KMS-11 (cell line): ENCODE results near the gene C10orf67.

ENCODE experiments used
- H2AFZ ChIP-seq: fragments of 200-600 bp; sonication (generic); 2 replicates; pipeline ENCODE4 v1.6.1; 2016; ENCODE audit warnings: antibody characterized with exemption, mixed run types, low read depth
- H3K27ac ChIP-seq: fragments of 200-600 bp; sonication (generic); 2 replicates; pipeline ENCODE4 v1.6.1; 2016; ENCODE audit warnings: mild to moderate bottlenecking, mixed run types
- H3K27me3 ChIP-seq: fragments of 200-600 bp; sonication (generic); 2 replicates; pipeline ENCODE4 v1.6.1; 2017; ENCODE audit warnings: mild to moderate bottlenecking, low read depth, mixed run types, moderate library complexity; ENCODE audit not compliant: insufficient read depth
- H3K36me3 ChIP-seq: fragments of 200-600 bp; sonication (generic); 2 replicates; pipeline ENCODE4 v1.6.1; 2017; ENCODE audit warnings: mild to moderate bottlenecking, mixed run types; ENCODE audit not compliant: insufficient read depth
- H3K4me1 ChIP-seq: fragments of 200-600 bp; sonication (generic); 2 replicates; pipeline ENCODE4 v1.6.1; 2016; ENCODE audit warnings: mild to moderate bottlenecking, low read depth, mixed run types; ENCODE audit not compliant: poor library complexity, severe bottlenecking
- H3K4me2 ChIP-seq: fragments of 200-600 bp; sonication (generic); 2 replicates; pipeline ENCODE4 v1.7.0; 2016; ENCODE audit warnings: mild to moderate bottlenecking, mixed run types
- H3K4me3 ChIP-seq: fragments of 200-600 bp; sonication (generic); IDR thresholded peaks from 2 replicates; pipeline ENCODE4 v1.6.1; 2017; ENCODE audit warnings: low read depth, low read length, mixed read lengths; ENCODE audit not compliant: insufficient read depth
- H3K79me2 ChIP-seq: fragments of 200-600 bp; sonication (generic); 2 replicates; pipeline ENCODE4 v1.6.1; 2016; ENCODE audit warnings: low read depth, mixed run types; ENCODE audit not compliant: insufficient read depth
- H3K9ac ChIP-seq: fragments of 200-600 bp; sonication (generic); 2 replicates; pipeline ENCODE4 v1.6.1; 2016; ENCODE audit warnings: mild to moderate bottlenecking, mixed run types
- H4K20me1 ChIP-seq: fragments of 200-600 bp; sonication (generic); 2 replicates; pipeline ENCODE4 v1.6.1; 2016; ENCODE audit warnings: mild to moderate bottlenecking, mixed run types; ENCODE audit not compliant: insufficient read depth
- CTCF ChIP-seq: fragments of 200-600 bp; sonication (generic); conservative IDR thresholded peaks from 2 replicates; pipeline ENCODE4 v1.6.1; 2017; ENCODE audit warnings: low read depth, mild to moderate bottlenecking, antibody characterized with exemption, low read length, moderate library complexity, mixed read lengths

C10orf67 gene

GRCh38 chr10:23361665-23362064, 17.1 kb upstream of the C10orf67 start:
- TF ChIP-seq CTCF, result no peak
- H3K27me3 ChIP-seq, result no peaks in the 10 kb centered on the region
- H4K20me1 ChIP-seq, result no peaks in the 10 kb centered on the region
- H3K4me3 ChIP-seq, result no peak overlapping the region
- H3K27ac ChIP-seq, result no peak overlapping the region
- H2AFZ ChIP-seq, result no peak overlapping the region
- H3K4me2 ChIP-seq, result no peak overlapping the region
- peaks cover 2% of the 10 kb centered on the region for H3K4me1 ChIP-seq
- no peak overlapping the region for H3K9ac ChIP-seq
- H3K36me3 ChIP-seq, result no peaks in the 10 kb centered on the region
- H3K79me2 ChIP-seq, result no peaks in the 10 kb centered on the region

GRCh38 chr10:23359692-23360380, 15.2 kb upstream of the C10orf67 start:
- H3K27me3 ChIP-seq, result no peaks in the 10 kb centered on the region

DNA sequence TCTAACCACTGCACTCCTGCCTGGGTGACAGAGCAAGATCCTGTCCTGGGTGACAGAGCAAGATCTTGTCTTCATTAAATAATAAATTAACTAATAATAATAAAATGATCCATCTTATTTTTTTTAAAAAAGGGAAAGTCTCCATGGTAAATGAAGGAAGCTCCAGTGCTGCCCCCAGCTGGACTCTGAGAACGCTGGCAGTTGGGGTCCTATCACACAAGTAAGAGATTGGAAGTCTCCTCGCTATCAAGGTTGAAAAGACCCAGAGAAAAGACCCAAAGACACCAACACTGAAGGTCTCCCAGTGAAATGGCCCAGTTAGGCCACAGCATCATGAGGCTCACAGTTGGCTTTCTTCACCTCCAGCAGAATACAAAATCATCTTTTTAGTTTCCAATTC, 13.8 kb upstream of the C10orf67 start:
- no peak for TF ChIP-seq CTCF
- H3K4me2 ChIP-seq, result no peak overlapping the region
- H2AFZ ChIP-seq, result no peak overlapping the region
- no peaks in the 10 kb centered on the region for H3K36me3 ChIP-seq
- no peak overlapping the region for H3K27ac ChIP-seq
- no peaks in the 10 kb centered on the region for H4K20me1 ChIP-seq
- H3K27me3 ChIP-seq, result no peaks in the 10 kb centered on the region
- H3K79me2 ChIP-seq, result no peaks in the 10 kb centered on the region
- no peaks in the 10 kb centered on the region for H3K4me1 ChIP-seq
- H3K9ac ChIP-seq, result no peak overlapping the region
- H3K4me3 ChIP-seq, result no peak overlapping the region

More at GRCh38 chr10:23359692-23360380, 15.2 kb upstream of the C10orf67 start:
- TF ChIP-seq CTCF, result no peak
- Histone ChIP-seq H3K79me2 (no peaks in the 10 kb centered on the region), H4K20me1 (no peaks in the 10 kb centered on the region), H3K4me1 (no peaks in the 10 kb centered on the region), H3K27ac (no peak overlapping the region), H3K36me3 (no peaks in the 10 kb centered on the region), H3K9ac (no peak overlapping the region), H3K4me2 (no peak overlapping the region), H2AFZ (no peak overlapping the region), H3K4me3 (no peak overlapping the region)

GRCh38 chr10:23354630-23355279, 10.2 kb upstream of the C10orf67 start:
- H3K9ac ChIP-seq, result no peak overlapping the region
- no peaks in the 10 kb centered on the region for H3K4me1 ChIP-seq
- no peaks in the 10 kb centered on the region for H3K79me2 ChIP-seq
- no peak overlapping the region for H3K27ac ChIP-seq
- no peak for TF ChIP-seq CTCF
- no peak overlapping the region for H3K4me2 ChIP-seq
- no peak overlapping the region for H3K4me3 ChIP-seq
- no peaks in the 10 kb centered on the region for H3K36me3 ChIP-seq
- no peaks in the 10 kb centered on the region for H4K20me1 ChIP-seq
- H2AFZ ChIP-seq, result no peak overlapping the region
- H3K27me3 ChIP-seq, result no peaks in the 10 kb centered on the region
